HG02642 (cell line): ENCODE measurements around the gene PSMB9.
"Not testable (repeated sequence)": the region's sequence is repeated elsewhere in the genome, so short reads cannot be mapped to it uniquely, and the experiment has no call there.

Source experiments
- ATAC-seq: cut with Tn5 transposase; IDR thresholded peaks from one replicate; pipeline ENCODE4 v1.9.1; 2021; ENCODE audit warnings: mild to moderate bottlenecking; ENCODE audit not compliant: unreplicated experiment, poor library complexity

Gene PSMB9

DNA sequence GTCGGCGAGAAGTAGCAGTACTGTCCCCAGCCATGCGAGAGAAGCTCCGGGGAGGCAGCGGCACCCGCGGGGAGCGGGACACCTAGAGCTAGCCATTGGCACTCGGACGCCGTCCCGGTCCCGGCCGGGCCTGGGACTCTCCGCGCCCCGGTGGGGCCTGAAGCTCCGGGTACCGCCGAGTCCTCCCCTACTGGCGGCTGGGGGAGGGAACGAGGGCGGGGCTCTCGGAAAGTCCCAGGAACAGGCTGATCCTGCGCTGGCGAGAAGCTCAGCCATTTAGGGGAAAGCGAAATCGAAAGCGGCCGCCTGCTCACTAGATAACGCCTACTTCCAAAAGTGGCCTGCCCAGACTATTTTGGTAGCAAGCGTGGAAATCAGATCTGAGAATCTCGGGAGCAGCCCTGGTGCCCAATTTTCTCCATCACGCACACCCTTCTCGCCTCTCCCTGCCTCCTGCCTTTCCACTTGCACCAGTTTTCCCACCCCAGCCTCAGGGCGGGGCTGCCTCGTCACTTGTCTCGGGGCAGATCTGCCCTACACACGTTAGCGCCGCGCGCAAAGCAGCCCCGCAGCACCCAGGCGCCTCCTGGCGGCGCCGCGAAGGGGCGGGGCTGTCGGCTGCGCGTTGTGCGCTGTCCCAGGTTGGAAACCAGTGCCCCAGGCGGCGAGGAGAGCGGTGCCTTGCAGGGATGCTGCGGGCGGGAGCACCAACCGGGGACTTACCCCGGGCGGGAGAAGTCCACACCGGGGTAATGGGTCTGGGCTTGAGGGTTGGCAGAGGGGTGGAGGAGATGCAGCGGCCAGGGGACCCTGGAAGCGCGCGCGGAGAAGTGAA, at the start of gene PSMB9, which contains the start of gene TAP1:
TSS of gene PSMB9 (plus strand) at position 652 of the 835 bp plus-strand sequence. CDS start at position 690, 38 bp downstream.
TSS of gene TAP1 (minus strand) at position 164 of the 835 bp plus-strand sequence. CDS start at position 96, 68 bp downstream.
- ATAC-seq, result peak; percentile 81

- not testable (repeated sequence) for ATAC-seq
Observed at GRCh38 chr6:32805404-32805803, 48.6 kb upstream of the PSMB9 start.

DNA sequence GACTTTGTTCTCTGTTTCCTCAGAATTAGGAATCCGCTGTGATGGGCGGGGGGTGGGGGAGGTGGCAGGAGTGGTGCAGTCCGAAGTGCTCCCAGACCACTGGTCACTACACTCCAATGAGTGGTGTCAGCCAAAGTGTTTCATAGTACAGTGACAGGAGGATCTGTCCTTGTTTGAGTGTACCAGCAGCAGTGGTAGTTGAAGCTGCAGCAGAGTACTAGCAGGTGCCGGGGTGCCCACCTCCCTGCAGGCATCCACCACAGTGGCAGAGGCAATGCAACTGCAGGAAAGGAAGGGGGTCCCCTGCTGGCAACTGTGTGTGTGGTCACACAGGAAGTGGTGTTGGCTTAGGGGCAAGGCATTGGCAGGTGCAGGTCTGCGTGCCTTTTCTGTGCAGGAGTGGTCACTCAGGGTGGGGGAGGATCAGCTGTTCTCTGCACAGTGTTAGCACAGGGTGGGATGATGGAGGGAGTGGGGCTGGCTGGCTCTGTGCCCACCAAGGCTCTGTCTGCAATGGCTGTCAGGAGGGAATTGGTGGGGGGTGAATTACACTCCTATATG, 46.9 kb upstream of the PSMB9 start:
- no peak for ATAC-seq

GRCh38 chr6:32809171-32809570, 44.8 kb upstream of the PSMB9 start:
- ATAC-seq, result no peak

- no peak for ATAC-seq
Observed at GRCh38 chr6:32814145-32814544, 39.8 kb upstream of the PSMB9 start.

- no peak for ATAC-seq
Observed at GRCh38 chr6:32815115-32815514, 38.9 kb upstream of the PSMB9 start.

DNA sequence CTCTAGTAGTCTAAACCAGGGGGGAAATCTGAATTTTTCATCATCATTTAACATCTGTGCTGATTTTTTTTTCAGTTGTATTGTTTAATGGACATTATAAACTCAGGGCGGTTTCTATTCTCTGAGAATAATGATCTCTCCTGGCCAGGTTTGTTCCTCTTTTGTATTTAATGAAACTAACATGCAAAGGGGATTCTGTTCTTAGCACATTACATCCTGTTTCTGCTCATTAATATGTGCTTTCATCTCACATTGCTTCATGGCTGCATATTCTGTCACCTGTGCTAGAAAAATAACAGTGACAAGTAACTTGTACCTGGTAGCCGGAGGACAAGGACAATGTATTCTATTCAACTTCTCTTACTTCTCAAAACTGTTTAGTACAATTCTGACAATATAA, 38.0 kb upstream of the PSMB9 start:
- ATAC-seq, result peak; percentile 49

DNA sequence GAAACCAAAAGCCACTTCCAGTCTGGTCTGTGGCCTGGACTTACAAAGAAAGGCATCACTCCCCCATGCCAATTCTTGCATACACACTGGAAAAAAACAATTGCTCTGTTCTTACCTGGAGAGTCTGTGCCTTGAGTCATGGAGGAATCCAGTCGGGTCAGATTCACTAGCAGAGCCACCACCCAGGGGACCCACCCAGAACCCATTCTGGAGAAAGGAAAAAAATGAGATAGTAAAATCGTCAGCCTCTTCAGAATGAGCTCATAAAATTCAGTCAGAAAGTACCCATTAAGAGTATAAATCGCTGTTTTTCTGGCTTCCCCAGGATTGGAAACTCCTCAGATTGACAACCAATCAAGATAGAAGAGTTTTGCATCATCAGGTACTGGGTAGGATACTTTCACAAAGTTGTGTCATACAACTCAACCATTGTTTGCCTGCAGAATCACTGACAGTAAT, 37.2 kb upstream of the PSMB9 start, which contains the start of gene HLA-DOB:
TSS of gene HLA-DOB (minus strand) at position 257 of the 459 bp plus-strand sequence. CDS start at position 206, 51 bp downstream.
- no peak for ATAC-seq

DNA sequence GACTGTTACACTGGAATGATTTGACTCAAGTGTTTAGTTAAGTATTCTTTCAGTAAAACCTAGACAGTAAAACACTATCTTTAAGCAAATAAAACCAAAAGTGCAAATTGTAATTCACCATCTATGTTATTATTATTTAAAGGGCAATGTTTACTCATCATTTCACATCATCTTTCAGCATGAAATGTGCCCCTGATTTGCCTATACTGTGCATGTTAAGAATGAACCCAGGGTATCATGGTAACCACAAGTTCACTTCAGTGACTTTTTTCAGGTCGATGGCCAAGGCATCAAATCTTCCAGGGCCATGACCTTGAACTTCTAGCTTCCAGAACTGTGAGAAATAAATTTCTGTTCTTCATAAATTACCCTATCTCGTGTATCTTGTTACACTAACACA, 35.1 kb upstream of the PSMB9 start:
- no peak for ATAC-seq

- ATAC-seq, result no peak
Observed at GRCh38 chr6:32819729-32820128, 34.3 kb upstream of the PSMB9 start.

- no peak for ATAC-seq
Observed at GRCh38 chr6:32825966-32826365, 28.0 kb upstream of the PSMB9 start.

GRCh38 chr6:32827025-32827424, 27.0 kb upstream of the PSMB9 start:
- no peak for ATAC-seq

GRCh38 chr6:32829495-32829894, 24.5 kb upstream of the PSMB9 start:
- ATAC-seq, result no peak

DNA sequence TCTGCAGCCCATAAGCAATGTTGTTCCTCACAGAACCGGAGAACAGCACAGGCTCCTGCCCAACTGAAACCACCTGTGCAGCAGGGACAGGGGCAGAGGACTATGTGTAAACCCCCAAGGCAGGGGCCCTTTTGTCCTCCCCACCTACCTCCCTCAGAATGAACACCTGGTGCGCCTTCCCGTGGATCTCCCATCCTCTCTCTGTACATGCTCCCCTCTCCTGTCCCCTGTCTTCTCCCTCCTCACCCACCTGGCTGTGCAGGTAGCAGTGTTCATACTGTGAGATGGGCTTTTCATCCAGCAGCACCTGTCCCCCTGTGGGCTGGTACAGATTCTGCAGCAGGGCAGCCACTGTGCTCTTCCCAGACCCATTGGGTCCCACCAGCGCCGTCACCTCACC, 24.0 kb upstream of the PSMB9 start:
- ATAC-seq, result no peak

- ATAC-seq, result no peak
Observed at GRCh38 chr6:32830936-32831335, 23.1 kb upstream of the PSMB9 start.

DNA sequence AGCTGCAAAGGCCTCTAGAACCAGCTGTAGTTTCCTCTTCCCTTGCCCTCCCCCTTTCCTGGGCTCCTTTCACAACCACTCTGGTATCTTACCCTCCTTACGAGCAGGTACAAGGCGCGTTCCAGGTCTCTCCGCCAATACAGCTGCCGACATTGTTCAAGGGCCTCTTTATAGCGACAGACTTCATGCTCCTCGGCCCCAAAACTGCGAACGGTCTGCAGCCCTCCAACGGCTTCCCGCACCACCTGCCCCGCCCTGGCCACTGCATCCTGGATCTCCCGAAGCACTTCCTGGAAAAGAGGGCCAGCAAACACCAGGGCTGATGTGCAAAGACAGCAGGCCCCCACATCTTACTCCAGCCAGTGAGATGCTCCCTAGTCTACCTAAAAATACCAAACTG, 21.5 kb upstream of the PSMB9 start:
- no peak for ATAC-seq

GRCh38 chr6:32833664-32834063, 20.3 kb upstream of the PSMB9 start:
- no peak for ATAC-seq

DNA sequence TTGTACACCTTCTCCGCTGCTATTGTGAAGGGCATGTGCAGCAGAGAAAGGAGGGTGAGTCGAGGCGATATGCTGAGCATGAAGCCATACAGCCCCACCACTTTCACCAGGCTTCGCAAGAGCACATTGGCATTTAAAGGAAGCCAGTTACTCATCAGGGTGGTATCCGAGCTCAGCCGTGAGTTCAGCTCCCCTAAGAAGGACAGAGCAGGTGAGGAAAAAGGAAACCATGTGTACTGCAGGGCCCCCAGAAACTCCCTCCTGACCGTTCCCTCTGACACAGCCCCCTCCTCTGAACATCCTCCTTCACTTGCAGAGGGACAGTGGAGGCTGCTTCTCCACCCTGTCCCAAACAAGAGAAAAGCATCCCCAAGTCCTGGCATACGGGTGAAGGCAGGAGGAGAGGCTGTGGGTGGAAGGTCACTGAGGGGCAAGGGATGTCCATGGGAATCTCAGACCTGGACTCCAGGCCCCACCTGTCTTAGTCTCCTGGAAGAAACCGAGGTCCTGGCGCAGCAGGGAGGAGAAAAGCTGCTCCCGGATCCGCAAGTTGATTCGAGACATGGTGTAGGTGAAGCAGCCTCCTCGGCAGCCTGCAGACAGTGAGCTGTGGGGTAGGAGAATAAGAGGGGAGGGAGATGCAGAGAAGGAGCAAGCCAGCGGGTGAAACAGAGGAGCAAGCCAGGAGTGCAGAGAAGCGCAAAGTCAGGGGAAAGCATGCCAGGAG, 18.7 kb upstream of the PSMB9 start:
- ATAC-seq, result no peak

GRCh38 chr6:32836873-32837272, 17.1 kb upstream of the PSMB9 start:
- no peak for ATAC-seq

DNA sequence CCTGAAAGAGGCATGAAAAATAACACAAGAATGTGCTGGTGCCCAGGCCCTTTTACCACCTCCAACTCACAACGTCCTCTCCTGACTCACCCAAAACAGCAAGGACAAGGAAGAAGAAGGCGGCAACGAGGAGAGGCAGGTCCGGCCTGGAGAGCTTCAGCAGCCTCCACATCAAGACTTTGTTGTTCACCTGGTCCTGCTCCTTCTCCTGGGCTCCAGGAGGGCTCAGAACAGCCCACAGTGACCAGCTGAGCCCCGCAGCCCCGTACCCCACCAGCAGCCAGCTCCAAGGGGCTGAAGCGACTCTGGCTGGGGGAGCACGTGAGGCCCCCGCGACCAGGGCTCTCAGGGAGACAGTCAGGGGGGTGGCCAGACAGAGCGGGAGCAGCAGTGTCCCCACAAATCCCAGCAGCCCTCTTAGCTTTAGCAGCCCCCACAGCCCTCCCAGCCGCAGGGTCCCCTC, 16.3 kb upstream of the PSMB9 start:
- ATAC-seq, result no peak
